Erythroblast (primary cell): Measurements from ENCODE around the gene TMEM26.

Source experiments
- GATA1 ChIP-seq: IDR thresholded peaks from 2 replicates; pipeline ENCODE4 v1.6.1; 2011; ENCODE audit warnings: low read depth, mild to moderate bottlenecking, control low read depth, low read length, moderate library complexity
- POLR2A ChIP-seq: IDR thresholded peaks from 2 replicates; pipeline ENCODE4 v1.6.1; 2011; ENCODE audit warnings: mild to moderate bottlenecking, low read length

DNA sequence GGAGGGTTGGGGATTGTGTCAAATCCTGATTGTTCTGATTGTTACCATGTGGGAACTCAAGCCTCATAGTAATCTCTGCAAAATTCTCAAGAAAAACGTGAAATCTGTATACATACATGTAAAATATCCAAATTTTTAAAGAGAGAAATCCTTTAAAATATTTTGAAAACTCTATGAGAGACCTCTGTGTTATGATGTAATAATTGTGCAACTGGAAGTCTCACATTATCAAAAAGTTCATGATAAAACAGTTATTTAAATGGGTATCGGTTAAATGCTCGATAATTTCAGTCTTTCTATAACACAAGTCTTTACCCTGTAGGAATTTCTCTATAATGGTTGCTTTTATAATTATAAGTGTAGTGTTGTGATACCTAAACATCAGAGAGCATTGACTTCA is 95.5 kb downstream of the TMEM26 start:
- TF ChIP-seq POLR2A (no peak), GATA1 (no peak)
